Measurements from ENCODE around the gene FAM53B. TPM values are rescaled to one million over a fixed set of nuclear protein-coding genes. Genes with fewer than 3 reads are reported as not detected.

FAM53B gene
- total RNA-seq, 2 donors from 2014 or later = 17.1 to 21.1 TPM

DNA sequence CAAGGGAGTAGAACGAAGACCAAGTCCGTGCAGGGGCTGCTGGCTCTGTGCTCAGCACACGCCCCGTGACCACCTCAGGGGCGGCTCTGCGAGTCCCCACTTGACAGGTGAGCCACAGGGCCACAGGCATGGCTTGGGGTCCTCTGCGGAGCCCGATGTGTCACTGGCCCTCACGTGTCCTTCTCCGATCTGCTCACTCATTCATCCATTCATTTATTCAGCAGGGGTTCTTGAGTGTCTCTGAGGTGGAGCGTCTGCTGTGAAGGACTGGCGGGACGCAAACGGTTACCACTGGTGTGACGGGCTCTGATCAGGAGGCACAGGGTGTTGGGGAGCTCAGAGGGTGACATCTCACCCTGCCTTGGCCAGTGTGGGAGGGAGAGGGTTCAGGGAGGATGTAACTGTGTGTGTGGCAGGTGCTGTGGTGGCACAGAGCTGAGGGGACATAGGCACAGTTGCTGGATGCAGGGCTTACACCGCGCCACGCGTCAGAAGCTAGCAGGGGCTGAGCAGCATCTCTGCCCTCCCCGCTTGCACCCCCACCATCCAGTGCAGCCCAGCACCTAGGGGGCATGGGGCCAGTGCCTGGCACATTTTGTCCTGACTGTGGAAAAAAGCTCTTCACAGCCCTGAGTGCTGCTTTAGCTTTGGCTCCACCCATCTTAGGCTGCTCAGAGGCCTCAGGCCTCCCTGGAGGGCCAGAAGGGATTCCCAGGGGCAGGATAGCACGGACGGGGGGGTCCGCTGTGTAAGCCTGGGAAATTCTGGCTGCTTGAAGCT, 165.8 kb downstream of the FAM53B start:
- WGBS, 2 donors = 92% methylated on average over 17 to 23 of the region's 23 CpGs
- H3K27ac ChIP-seq = no peak overlapping the region
- H3K4me3 ChIP-seq = no peak overlapping the region
- H3K36me3 ChIP-seq (replicated peaks in 1 of 2; ENCODE audit: insufficient read depth in 1 of 2, low read depth in 2 of 2) = no peaks in the 10 kb centered on the region
- DNase-seq (no peak), ATAC-seq (no peak)
- TF ChIP-seq, protein P1, sequence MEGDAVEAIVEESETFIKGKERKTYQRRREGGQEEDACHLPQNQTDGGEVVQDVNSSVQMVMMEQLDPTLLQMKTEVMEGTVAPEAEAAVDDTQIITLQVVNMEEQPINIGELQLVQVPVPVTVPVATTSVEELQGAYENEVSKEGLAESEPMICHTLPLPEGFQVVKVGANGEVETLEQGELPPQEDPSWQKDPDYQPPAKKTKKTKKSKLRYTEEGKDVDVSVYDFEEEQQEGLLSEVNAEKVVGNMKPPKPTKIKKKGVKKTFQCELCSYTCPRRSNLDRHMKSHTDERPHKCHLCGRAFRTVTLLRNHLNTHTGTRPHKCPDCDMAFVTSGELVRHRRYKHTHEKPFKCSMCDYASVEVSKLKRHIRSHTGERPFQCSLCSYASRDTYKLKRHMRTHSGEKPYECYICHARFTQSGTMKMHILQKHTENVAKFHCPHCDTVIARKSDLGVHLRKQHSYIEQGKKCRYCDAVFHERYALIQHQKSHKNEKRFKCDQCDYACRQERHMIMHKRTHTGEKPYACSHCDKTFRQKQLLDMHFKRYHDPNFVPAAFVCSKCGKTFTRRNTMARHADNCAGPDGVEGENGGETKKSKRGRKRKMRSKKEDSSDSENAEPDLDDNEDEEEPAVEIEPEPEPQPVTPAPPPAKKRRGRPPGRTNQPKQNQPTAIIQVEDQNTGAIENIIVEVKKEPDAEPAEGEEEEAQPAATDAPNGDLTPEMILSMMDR (IDR thresholded peaks at IDR 0.05) = no peak
- TF ChIP-seq POLR2A (IDR thresholded peaks at IDR 0.05) = no peak
- intact Hi-C loops (cut with DNase I) = no loop called here
- H3K27me3 ChIP-seq = no peaks in the 10 kb centered on the region
- no peaks in the 10 kb centered on the region for H3K4me1 ChIP-seq
- no peaks in the 10 kb centered on the region for H3K9me3 ChIP-seq

DNA sequence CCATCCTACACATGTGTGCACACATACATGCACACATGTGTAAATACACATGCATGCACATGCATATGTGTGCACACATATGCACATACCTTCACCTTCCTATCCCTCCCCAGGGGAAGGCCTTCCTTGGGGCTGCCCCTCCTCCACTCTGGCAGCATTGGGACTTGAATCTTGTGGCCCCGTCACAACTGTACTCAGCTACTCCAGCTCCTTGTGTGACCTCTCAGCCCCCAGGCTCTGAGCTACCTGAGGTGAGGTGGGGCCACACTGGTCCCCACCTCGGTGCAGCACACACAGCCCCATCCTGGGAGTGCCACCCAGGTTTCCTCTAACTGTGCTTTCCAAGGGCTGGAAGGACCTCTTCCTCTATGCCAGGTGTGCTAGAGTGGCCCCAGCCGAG, 166.5 kb downstream of the FAM53B start:
- WGBS, 2 donors = 82 to 85% methylated on average over 2 to 3 of the region's 3 CpGs
- H3K27ac ChIP-seq = no peak overlapping the region
- TF ChIP-seq, protein P1 (IDR thresholded peaks at IDR 0.05) = no peak
- no peak for TF ChIP-seq POLR2A (IDR thresholded peaks at IDR 0.05)
- H3K36me3 ChIP-seq (replicated peaks in 1 of 2; ENCODE audit: insufficient read depth in 1 of 2, low read depth in 2 of 2) = no peaks in the 10 kb centered on the region
- no peak for DNase-seq
- H3K9me3 ChIP-seq = no peaks in the 10 kb centered on the region
- no peaks in the 10 kb centered on the region for H3K27me3 ChIP-seq
- H3K4me1 ChIP-seq = no peaks in the 10 kb centered on the region
- intact Hi-C loops (cut with DNase I) = no loop called here
- H3K4me3 ChIP-seq = no peak overlapping the region
- ATAC-seq = no peak

DNA sequence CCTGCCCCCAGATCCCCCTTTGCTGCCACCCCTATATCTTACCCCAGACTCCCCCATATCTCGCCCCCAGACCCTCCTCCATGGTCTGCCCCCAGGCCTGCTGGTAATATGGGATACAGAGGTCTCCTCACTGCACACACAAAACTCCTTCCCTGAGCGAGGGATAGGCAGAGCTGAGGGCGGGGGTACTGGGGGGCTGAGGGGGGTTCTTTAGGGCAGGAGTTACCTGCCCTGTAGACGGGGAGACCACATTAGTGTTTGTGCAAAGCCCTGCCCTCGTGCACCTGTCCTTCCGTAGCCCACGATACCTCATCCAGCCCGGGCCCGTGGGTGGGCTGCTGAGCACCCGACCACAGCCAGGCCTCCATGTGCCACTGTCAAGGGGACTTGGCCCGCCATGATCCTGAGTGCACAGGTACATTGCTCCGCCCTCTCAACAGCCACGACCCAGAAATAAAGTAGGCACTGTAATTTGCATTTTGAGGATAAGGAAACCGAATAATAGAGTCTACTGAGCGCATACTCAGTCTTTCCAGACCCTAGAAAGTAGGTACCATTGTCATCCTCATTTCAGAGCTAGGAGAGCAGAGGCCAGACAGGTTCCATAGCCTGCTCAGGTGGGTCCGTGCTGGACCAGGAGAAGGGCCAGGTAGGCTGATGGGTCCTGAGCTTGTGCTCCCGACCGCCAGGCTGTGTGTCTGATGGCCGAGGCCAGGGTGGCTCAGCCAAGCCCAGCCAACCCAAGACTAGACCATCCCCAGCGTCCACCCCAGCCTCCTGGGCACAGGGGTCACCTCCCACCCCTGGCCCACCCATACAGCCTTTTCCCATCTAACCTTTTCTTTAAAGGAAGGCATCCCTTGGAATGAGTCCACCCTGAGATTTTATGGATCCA, 167.4 kb downstream of the FAM53B start:
- no peak for TF ChIP-seq POLR2A (IDR thresholded peaks at IDR 0.05)
- TF ChIP-seq, protein P1 (IDR thresholded peaks at IDR 0.05) = no peak
- ATAC-seq = no peak
- Histone ChIP-seq H3K27me3 (no peaks in the 10 kb centered on the region), H3K27ac (no peak overlapping the region), H3K4me1 (no peaks in the 10 kb centered on the region), H3K36me3 (replicated peaks in 1 of 2; ENCODE audit: insufficient read depth in 1 of 2, low read depth in 2 of 2) (no peaks in the 10 kb centered on the region), H3K9me3 (no peaks in the 10 kb centered on the region), H3K4me3 (no peak overlapping the region)
- intact Hi-C loops (cut with DNase I) = no loop called here
- 79 to 84% methylated on average over 11 to 20 of the region's 20 CpGs for WGBS, 2 donors
- no peak for DNase-seq

DNA sequence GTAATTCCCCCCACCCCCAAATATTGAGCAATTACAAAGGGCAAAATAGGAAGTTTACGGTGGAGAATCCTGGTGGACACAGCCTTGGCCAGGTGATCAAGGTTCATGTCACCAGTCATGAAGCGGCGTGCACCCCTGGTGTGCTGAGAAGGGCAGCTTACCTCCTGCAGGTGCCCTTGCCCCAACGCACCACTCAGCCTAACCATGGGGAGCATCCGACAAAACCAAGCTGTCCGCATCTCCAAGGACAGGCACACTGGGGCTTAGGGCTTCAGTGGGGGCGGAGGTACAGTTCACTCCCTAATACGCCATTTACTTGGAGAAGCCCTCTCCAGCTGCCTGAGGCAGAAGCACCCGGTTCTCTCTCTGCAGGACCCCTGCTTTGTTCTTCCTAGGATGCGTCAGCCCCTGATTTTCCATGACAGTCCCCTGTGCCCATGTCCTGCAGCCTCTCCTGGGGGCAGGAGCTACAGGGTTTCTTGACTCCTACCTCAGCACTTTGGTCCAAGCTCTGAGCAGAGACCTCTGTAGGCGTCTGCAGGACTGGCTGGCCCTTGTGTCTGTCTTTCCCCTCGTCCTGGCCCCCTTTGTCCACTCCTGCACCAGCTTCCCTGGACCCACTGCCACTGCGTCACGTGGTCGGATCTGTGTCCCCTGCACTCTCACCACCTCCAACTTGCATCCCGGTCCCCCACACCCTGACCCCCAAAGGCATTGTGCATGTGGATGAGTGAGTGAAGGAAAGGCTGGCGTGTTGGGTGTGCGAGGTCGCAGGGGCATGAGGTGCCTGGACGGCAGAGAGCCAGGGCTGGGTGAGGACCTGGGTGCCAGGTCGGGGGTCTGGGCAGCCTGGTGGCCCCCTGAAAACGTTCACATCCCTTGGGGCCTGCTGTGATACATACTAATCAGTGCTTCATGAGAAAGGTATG, 168.8 kb downstream of the FAM53B start:
- TF ChIP-seq, protein P1 (IDR thresholded peaks at IDR 0.05) = no peak
- no peak for TF ChIP-seq POLR2A (IDR thresholded peaks at IDR 0.05)
- intact Hi-C loops (cut with DNase I) = no loop called here
- Histone ChIP-seq H3K4me3 (no peak overlapping the region), H3K27ac (no peak overlapping the region), H3K36me3 (replicated peaks in 1 of 2; ENCODE audit: insufficient read depth in 1 of 2, low read depth in 2 of 2) (no peaks in the 10 kb centered on the region), H3K9me3 (no peaks in the 10 kb centered on the region), H3K27me3 (no peaks in the 10 kb centered on the region), H3K4me1 (no peaks in the 10 kb centered on the region)
- WGBS, 2 donors = 80 to 84% methylated on average over 17 to 21 of the region's 22 CpGs
- DNase-seq = no peak
- ATAC-seq = no peak

Data from body of pancreas (tissue), 4 donors.